GM19351 (cell line): ENCODE results near the gene GORAB.
A peak's percentile ranks its signal among the peaks of the same experiment; 100 is the strongest.

Experiments used
- ATAC-seq: cut with Tn5 transposase; IDR thresholded peaks from one replicate; pipeline ENCODE4 v1.9.1; 2021; ENCODE audit warnings: mild to moderate bottlenecking, moderate library complexity; ENCODE audit not compliant: unreplicated experiment

The GORAB gene

GRCh38 chr1:170531758-170532657, at the start of gene GORAB:
TSS of gene GORAB (plus strand) at chr1:170532166. CDS start at chr1:170532224, 58 bp downstream.
- peak; percentile 96 for ATAC-seq

GRCh38 chr1:170483051-170483450, 48.9 kb upstream of the GORAB start:
- no peak for ATAC-seq

GRCh38 chr1:170487503-170487902, 44.5 kb upstream of the GORAB start:
- ATAC-seq: no peak

- ATAC-seq: no peak
Observed at GRCh38 chr1:170491291-170491690, 40.7 kb upstream of the GORAB start.

- no peak for ATAC-seq
Observed at GRCh38 chr1:170494369-170494768, 37.6 kb upstream of the GORAB start.

GRCh38 chr1:170495006-170495405, 37.0 kb upstream of the GORAB start:
- no peak for ATAC-seq

- ATAC-seq: no peak
Observed at GRCh38 chr1:170498876-170499275, 33.1 kb upstream of the GORAB start.

- ATAC-seq: no peak
Observed at GRCh38 chr1:170503665-170504064, 28.3 kb upstream of the GORAB start.

- no peak for ATAC-seq
Observed at GRCh38 chr1:170510163-170510562, 21.8 kb upstream of the GORAB start.

GRCh38 chr1:170511038-170511437, 20.9 kb upstream of the GORAB start:
- ATAC-seq: no peak

- no peak for ATAC-seq
Observed at GRCh38 chr1:170513138-170513537, 18.8 kb upstream of the GORAB start.

GRCh38 chr1:170518185-170518834, 13.7 kb upstream of the GORAB start:
- ATAC-seq: no peak

- ATAC-seq: no peak
Observed at GRCh38 chr1:170518965-170519364, 13.0 kb upstream of the GORAB start.

GRCh38 chr1:170520601-170521000, 11.4 kb upstream of the GORAB start:
- ATAC-seq: no peak

GRCh38 chr1:170521818-170522217, 10.1 kb upstream of the GORAB start:
- no peak for ATAC-seq

GRCh38 chr1:170530972-170531757, 801 bp upstream of the GORAB start:
- ATAC-seq: peak; percentile 11

GRCh38 chr1:170533298-170533697, 1.3 kb downstream of the GORAB start:
- no peak for ATAC-seq

- no peak for ATAC-seq
Observed at GRCh38 chr1:170534626-170535147, 2.7 kb downstream of the GORAB start.

GRCh38 chr1:170535418-170535817, 3.5 kb downstream of the GORAB start:
- no peak for ATAC-seq

- ATAC-seq: no peak
Observed at GRCh38 chr1:170536924-170537551, 5.1 kb downstream of the GORAB start.
